Stimulated activated CD4-positive, alpha-beta T cell treated with anti-CD3 and anti-CD28 coated beads, Interleukin-2, amount 100 ng/mL, for 48 hours (primary cell): Measurements from ENCODE around the gene PDGFD.

ENCODE experiments used
- DNase-seq, 2 donors: peaks; one replicate each; pipeline ENCODE4 v3.0.0-alpha.2; 2020

Gene PDGFD

DNA sequence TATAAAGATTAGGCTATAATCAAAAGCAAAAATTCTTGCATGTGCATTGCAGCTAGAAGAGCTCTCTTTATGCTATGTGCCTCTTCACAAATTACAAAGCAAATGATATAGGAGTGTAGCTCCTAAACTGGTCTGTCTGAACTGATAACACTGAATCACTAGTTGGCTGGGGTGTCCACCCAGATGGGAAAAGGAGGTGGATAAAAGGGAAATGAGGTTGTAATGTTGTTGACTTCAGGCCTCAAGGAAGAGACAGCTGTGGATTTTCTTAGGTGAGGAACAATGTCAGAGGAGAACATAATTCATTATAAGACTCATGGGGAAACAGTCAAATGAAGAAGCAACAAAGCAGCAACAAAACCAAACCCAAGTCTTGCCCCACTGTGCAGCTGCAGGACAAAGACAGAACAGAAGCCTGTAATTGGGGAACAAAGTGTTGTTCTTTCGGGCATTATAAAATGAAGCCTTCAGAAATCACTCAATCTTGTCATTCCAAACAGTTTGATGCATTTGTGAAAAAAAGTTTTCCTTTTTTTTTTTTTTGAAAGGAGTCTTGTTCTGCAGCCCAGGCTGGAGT is 257.6 kb downstream of the PDGFD start:
- DNase-seq, result no peak

DNA sequence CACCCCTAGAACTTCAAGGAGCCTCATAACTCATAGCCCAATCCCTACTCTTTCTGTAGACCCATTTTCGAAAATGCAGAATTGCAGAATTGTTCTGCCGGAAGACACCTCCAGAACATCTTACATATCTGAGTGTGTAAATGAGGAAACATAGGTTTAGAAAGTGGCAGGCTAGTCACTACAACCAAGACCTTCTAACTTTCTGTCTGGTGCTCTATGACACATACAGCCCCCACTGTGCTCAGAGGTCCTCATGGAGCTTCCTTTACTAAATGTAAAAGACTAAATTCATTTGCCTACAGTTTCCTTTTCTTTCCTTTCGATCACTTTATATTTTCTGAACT is 259.7 kb downstream of the PDGFD start:
- DNase-seq, result no peak

DNA sequence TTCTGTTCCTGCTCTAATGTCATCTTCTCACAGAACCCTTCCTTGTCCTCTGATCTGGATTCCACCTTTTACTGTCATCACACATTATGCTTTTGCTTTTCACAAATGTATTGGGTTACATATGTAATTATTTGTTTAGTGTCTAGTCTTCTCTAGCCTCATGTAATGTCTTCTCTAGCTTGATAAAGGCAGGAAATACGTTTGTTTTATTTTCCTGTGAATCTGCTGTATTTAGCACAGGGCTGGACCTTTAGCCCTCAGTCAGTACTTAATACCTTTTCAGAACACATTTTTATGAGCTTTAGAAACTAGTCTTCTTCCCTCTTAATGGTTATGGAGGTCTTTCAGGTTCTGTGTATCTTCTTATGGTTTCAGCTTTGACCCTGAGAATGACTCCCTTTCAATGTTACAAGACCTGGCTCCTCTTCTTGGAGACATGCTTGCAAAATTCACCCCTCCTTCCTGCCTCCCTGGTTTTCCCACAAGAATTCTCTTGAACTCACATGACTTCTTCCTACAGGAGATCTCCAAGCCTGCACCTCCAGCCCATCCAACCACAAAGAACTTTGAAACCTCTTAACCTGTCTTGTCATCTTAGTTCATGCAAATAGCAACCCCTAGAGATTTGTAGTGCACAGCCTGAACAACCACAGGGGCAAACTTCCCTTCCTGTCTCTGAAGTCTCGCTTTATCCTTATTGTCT is 260.2 kb downstream of the PDGFD start:
- DNase-seq, result no peak

DNA sequence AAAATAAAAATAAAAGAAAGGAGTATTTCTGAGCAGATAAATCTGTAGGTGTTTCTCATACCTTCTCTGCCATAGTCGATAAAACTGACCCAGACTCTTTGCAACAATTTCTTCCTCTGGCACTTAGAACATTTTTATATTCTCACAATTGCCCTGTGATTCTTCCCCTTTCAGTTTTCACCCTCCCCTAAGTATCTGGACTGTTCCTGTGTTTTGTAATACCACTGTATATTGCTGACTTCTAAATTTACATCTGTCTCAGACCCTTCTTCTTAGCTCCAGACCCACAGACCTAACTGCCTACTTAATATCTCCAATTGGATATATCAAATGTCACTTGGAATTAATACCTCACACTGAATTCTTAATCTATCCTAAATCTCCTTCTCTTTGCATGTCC is 261.0 kb downstream of the PDGFD start:
- no peak for DNase-seq

DNA sequence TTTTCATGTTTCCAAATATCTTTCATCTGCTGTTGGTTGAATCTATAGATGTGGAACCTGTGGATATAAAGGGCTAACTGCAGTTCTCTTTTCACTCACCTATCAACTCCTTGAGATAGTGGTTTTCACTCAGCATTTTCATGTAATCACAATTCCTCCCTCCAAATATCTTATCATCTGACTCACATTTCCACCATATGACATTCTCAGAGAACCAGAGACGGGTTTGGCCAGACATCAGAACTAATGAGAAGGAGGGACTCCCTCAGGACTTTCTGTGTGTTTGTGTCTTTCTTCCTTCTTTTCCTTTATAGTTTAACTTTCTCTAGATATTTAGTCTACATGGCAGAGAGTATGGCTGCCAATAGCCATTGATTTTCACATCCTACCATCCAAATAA is 262.3 kb downstream of the PDGFD start:
- DNase-seq, result no peak

DNA sequence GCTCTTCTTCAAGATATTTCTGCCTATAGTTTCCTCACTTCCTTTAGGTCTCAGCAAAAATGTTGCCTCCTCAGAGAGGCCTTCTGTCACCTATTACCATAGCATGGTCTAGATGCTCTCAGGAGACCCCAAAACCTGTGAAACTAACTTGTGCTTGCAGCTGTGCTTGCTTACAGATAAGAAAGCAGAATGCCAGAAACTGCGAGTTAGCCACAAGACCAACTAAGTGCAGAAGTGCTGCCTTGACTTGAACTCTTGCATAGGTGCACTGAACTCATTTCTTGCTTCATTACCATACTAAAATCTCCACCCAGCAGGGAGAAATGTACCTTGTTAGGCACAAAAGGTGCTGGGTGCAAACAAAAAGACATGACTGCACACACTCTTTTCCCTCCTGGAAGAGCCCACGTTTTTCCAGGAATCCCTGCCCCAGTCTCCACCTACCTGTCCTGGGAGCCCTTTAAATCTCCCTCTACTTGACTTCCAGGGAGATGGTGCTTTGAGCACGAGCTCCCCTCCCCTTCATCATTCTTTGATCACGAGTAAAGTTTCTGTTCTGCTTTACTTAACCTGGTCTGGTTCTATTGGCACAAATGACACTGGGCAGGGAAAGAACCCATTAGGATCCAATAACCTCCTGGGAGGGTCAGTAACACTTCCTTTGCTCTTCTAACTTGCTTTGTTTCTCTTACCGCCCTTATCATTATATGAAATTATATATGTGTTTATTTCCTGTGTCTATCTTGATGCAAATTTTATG is 265.2 kb downstream of the PDGFD start:
- DNase-seq, result no peak

DNA sequence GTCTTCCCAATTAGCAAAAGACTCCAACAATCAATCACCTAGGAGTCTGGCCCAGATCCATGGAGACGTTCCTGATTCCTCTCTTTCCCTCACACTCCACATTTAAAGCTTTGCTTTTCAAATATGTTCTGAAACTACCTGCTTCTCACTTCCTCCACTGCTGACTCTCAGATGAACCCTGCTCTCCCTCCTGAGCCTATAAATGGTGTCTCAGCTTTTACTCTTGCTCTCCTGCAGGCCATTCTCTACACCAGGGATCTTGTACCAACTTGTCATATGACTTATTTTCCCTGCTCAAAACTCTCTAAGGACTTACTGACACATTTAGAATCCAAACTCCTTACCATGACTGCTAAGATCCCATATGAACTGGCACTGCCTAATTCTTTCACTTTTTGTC is 265.9 kb downstream of the PDGFD start:
- DNase-seq, result no peak

DNA sequence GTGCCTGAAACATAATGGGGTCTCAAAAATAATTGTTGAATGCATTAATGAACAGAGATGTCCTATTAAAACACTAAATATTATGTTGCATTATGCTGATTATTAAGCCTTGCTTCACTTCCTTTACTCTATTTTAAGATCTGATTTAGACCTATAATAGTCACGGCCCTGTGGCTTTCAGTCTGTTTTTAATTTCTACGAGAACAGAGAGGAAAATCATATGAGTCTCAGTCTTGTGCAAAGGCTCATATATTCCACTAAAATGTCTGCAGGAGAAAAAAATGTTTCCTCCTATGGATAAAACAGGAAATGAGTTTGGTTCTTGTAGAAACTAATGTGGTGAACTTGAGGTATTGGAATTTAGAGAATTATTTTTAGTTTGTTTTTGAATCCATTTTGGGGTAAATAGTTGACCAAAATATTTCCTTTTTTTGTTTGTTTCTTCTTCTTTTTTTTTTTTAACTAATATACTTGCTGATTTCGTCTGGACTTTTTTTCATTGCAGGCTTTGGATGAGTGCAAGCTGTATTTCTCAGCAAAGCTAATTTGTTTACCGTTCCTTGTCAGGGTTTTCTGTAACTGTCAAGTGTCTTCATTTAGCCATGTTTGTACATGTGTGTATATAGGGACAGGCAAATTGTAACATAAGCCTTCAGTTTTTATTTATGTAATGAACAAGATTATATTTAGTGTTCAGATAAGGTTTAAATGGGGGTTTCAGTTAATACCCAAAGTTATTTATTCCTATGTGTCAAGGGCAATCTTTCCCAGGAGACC is 266.6 kb downstream of the PDGFD start:
- no peak for DNase-seq

DNA sequence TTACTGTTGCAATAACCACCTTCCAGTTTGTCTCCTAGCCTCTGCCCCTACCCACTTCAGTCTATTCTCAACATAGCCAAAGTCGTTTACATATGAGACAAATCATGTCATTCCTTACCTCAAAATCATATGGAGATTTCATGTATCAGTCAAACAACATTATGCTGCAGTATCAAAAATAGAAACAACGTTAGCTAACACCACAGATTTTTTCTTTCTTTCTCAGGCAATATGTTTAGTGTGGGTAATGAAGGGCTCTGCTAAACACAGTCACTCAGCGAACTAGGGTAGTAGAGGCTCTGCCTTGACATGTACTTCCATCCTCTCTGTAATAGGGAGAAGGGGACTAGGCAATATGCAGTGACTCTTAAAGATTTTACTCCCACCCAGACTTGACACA is 268.8 kb downstream of the PDGFD start:
- no peak for DNase-seq

DNA sequence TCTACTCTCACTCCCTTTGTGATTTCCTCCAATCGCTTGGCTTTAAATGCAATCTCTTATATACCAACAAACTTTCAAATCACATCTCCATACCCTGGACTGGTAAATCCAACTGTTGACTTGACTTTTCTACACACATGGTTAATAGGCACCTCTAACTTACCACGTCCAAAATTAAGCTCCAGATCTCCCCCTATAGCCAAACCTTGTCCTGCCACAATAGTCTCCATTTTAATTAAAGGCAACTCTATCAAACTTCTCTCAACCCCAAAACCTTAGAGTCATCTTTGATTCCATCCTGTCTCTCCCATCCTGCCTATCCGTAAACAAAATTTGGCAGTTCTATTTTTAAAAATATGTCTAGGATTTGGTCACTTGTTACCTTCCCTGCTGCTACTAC is 269.3 kb downstream of the PDGFD start:
- no peak for DNase-seq

DNA sequence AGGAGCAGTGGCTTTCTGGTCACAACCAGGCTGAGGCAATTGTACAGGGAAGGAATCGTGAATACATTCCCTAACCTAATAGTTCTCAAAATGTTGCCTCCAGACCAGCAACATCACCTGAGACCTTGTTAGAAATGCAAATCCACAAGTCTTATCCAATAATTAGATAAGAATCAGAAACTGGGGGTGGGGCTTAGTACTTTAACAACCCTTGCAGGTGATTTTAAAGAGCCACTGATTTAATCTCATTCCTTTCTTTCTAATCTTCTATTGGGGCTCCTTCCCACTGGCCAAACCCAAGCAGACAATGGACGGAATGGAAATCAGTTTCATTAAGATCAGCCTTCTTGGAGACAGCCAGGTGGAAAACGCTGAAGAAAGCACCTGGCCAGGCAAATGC is 269.9 kb downstream of the PDGFD start:
- DNase-seq, result no peak

DNA sequence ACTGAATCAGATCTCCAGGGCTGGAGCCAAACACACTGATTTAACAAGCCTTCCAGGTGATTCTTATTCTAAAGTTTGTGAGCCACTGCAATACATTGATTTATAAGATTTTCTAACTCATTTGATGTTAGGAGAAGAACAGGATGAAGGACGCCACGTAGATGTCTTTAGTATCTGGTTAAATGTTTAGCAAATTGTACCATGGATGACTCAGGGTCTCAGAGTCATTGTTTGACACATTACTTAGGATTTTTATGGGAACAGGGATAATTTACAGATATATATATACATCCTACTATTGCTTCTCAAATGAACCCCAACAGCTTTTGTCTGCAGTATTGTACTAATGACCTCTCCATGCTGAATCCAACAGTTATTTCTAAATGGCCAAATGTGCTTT is 270.6 kb downstream of the PDGFD start:
- DNase-seq, result no peak

DNA sequence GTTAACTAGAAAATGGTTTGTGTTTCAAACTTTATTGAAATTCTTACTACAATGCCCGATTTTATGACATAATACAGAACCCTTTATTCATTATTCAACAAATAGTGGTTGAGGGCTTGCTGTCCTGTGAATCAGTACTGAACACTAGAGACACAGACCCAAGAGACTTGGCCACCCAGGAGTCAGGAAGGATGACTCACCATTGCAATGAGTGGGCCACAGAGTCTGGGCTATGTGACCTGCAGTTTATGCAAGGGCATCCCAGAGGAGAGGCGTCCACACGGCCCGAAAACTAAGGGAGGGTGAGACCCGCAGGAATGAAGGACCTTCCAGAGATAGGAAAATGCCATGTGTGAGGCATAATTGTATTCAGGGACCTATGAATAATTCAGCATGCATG is 271.3 kb downstream of the PDGFD start:
- DNase-seq, result no peak

DNA sequence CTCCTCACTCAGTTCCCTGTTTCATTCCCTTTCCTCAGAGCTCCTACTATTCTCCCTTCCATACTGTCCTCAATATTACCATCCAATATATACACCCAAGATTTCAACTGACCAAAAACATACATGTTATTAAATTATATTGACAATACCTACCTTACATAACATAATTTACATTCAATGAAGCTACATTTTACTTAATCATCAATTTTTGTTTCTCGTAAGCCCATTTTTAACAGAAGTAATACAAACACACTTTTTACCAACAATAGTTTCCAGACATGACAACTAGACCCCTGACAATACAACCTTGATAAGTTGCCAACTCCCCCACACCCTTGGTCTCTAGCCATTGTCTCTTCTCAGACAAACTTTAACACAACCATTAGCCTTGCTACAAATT is 273.3 kb downstream of the PDGFD start:
- no peak for DNase-seq

DNA sequence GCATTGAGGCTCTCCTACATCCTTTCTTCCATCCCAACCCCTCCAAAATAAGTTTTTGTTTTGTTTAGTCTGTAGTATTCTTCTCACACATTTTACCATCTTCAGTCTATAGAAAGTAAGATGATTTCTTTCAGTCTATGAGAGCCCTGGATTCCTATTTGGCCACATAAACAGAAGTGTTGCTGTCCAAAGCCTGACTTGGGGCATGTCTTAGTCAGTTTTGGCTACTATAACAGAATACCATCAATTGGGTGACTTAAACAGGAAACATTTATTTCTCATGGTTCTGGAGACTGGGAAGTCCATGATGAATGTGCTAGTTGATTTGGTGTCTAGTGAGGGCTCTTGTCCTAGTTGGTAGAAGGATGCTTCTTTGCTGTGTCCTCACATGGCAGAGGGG is 274.3 kb downstream of the PDGFD start:
- DNase-seq, result no peak

DNA sequence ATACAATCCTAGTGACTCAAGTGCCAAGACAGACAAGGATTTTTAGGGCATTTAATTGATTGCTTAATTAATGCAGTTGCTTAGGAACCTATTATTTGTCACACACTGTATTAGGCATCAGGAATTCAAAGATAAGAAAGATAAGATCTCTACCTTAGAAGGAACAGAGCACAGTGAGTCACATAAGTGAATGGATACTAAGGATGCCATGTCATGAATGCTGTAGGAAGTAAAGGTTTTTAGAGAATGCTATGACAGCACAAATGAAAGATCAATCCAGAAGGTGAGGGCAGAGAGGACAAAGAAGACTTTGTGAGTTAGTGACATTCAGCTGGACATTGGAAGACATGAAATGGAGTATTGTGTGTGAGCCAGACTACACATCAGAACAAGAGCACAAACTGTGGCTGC is 275.4 kb downstream of the PDGFD start:
- DNase-seq, result no peak

DNA sequence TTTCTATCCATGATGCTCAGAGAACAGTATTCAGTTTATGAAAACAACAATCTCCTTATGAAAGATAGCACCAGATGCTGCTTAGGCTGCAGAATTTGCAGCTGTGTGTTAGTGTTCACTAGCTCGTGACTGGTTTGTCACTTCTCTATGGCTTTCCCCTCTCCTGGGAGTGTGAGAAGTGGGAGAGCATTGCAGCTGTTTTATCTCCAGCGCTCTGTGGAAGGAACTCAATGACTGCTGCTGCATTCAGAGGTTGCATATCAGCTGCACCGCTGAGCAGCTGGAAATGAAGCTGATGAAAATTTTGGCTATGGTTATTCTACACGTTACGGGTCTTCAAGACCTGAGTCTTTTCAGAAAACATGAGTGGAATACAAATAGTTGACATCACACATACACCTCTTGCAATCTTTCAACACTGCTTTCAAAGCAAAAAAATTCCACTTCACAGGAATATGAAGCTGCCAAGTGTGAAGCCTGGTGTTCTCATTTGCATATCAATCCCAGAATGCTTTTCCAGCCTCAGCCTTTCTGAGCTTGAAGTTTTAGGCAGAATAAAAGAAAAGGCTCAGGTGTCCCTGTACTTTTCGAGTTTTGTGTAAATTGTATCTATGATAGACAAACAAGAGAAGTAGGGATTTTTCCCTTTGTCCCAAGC is 276.8 kb downstream of the PDGFD start:
- DNase-seq, result no peak

DNA sequence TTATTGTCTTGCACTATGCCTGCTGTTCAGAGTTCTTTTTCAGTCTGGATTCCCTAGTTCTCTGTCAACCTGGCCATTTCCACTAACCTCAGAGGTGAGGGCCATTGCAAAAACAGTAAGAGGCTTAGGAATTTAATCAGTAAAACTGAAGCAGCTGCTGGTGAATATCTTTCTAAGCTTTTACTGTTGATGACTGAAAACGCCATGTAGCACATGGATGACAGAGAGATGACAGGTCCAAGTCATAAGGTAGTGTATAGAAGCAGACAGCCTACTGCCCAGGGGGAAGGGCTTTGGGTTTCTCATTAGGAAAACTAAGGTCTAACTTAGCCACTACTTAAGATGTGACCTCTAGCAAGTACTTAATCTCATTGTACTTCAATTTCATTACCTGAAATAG is 280.1 kb downstream of the PDGFD start:
- DNase-seq, result no peak

DNA sequence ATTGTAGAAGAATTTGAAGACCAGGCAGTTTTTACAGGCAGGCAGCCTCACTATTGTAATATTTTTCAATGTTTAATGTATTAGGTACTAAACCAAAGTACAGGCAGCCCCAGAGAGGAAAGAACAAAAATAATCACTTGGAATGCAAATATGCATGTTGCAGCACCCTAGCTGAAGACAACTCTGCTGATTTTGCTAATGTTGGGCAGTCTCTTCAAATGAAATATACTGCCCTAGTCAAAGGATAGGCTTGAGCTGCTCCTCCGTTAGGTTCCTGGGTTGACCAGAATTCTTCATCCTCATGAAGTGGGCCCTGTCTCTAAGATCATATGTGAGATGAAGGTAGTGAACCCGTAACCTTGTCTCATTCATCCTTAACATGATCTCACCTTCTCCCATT is 280.7 kb downstream of the PDGFD start:
- no peak for DNase-seq

DNA sequence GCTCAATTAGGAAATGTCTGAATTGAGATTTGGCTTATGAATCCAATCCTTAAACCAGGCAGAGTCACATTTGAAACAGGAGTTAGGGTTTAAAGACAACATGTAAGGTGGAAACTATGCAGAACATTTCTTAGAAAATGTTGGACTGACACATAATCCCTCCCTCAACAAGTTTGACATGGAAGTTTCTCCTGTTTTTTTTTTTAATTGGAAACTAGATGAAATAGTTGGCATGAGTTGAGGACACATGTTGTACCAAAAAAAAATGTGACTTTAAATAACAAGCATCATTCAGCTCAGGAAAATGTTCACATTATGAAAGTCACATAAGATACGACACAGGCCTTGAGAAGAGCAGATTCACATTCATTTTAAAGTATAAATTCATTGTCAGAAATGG is 282.4 kb downstream of the PDGFD start:
- no peak for DNase-seq

DNA sequence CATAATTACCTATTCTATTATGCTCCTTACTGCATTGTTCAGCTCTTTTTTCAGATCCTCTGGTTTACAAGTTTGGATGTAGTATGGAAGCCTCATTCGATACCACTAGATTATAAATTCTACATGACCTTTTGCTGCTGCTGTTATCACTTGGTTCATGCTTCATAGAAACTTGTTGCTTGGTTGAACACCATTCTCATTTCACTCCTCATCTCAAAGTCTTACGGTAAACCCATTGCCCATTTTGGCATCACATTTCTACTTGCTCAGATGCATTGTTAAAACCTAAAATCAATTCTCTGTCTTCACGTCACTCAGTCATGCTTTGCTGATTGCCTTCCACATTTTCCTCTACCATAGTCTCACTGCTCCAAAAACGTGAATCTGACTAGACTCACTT is 283.0 kb downstream of the PDGFD start:
- no peak for DNase-seq

DNA sequence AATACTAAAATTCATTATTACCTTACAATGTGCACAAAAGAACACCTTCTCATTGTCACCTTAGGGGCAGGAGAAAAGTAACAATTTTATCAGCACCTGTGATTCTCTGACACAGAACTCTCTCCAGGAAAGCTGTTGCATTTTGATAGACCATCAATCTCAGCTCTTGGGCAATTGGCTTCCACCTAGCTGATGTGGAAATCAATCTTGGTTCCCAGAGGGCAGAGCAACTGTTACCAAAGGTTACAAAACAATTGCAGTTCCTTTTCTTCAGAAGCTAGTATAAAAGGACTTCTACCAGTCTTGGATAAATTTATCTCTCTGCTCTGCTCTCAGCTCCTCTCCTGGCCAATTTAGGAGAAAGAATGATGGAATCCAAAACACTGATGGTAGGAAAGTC is 285.3 kb downstream of the PDGFD start:
- DNase-seq, result no peak

DNA sequence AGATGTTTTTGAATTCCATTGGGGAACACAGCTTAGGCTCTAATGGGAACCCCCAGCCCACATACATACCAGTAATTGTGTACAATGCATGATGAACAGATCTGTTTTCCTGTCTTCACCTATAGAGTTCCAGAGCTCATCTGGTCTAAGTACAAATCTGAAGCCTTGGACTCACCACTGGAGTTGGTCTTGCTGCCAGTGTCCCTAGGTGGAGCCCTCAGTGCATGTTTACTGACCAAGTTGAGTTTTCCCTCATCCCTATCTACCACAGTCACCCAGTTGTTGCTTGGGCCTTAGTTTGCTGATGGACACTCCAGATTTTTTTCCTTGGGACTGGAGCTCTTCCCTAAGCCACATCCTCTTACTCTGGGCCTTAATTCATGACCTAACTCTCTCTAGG is 286.7 kb downstream of the PDGFD start:
- DNase-seq, result no peak
